ENCODE results near the gene CLCN7.

DNA sequence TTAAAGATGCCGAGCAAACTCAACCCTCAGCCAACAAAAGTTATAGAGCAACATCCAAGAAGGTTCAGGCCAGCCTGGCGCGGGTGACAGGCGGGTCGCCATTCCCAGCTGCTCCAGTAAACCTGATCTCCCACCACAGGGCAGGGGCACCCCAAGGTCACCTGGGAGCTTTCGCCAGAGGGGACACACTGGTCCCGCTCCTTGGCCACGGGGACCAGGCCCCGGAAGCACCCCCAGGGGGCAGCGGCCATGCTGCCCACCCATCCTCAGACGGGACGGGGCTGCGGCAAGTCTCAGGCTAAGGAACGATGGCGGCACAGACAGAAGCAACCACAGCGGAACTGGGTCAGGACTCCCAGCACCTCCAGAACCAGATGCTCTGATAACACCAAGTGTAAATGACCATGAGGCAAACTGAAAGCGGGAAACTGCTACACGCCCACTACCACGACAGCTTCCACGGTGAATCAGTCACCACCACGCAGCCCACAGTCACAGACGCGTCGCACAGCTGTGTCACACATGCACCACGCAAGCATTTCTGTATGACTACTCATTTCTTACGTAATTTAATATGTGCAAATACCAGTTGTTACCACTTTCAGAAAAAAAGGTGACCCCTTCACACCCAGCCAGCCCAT is 16.4 kb downstream of the CLCN7 start:
- TF ChIP-seq CTCF (IDR thresholded peaks at IDR 0.05) (no peak), ZFX (IDR thresholded peaks at IDR 0.05; ENCODE audit: borderline replicate concordance) (no peak)
